BLaER1 (cell line): ENCODE measurements around the gene PTPRM.

Experiments
- H3K27ac ChIP-seq: shearing (Covaris generic); formaldehyde crosslinking; 2 replicates; pipeline ENCODE4 v1.8.1; 2022
- H3K27me3 ChIP-seq: shearing (Covaris generic); formaldehyde crosslinking; 2 replicates; pipeline ENCODE4 v1.8.1; 2022
- H3K36me3 ChIP-seq: shearing (Covaris generic); formaldehyde crosslinking; 2 replicates; pipeline ENCODE4 v1.8.1; 2022
- H3K4me1 ChIP-seq: shearing (Covaris generic); formaldehyde crosslinking; 2 replicates; pipeline ENCODE4 v1.8.1; 2022
- H3K4me2 ChIP-seq: shearing (Covaris generic); formaldehyde crosslinking; 2 replicates; pipeline ENCODE4 v1.8.1; 2022
- H3K4me3 ChIP-seq: shearing (Covaris generic); formaldehyde crosslinking; 2 replicates; pipeline ENCODE4 v1.8.1; 2022
- H3K9ac ChIP-seq: shearing (Covaris generic); formaldehyde crosslinking; 2 replicates; pipeline ENCODE4 v1.8.1; 2022
- H3K9me3 ChIP-seq: shearing (Covaris generic); formaldehyde crosslinking; 2 replicates; pipeline ENCODE4 v1.8.1; 2022
- H4K20me1 ChIP-seq: shearing (Covaris generic); formaldehyde crosslinking; 2 replicates; pipeline ENCODE4 v1.8.1; 2022
- Cebpa-rat ChIP-seq: shearing (Covaris generic); IDR thresholded peaks from 2 replicates; pipeline ENCODE4 v1.8.1; 2022

Gene PTPRM

DNA sequence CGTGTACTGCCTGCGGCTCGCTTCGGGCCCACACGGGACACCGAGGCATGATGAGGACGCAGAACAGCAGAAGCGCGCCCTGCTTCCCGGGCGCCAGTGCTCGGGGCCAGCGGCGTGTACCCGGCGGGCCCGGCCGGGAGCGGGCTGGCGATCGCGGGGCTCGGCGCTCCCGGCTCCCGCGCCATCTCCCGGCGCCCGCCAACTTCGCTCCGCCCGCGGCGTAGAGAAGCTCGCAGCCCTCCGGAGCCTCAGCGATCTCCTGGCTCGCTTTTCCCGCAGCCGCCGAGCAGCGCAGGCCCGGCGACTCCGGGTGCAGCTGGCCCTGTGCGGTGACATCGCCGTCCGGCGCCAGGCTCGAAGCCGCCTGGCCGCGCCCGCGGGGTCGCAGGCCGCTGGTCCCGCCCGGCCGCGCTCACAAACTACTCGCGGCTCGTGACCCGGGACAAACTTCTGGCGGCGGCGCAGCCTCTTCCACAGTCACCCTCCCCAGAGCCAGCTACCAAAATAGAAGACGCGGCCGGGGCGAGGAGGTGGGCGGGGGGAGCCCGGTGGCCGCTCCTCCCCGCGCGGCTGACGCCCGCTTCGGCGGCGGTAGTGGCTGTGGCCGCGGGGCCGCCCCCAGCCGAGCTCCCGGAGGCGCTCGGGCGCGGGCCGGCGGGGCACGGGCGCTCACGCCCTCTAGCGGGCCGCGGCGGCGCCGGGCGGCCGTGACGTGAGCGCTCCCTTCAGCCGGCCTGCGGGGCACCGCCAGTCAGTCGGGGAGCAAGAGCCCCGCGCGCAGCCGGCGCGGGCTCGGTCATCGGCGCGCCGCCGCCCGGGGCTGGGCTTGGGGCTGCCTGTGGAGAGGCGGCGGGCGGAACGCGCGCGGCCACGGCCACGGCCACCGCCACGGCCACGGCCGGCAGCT lies at the start of gene PTPRM:
PTPRM (plus strand) TSS at position 750 of the 907 bp plus-strand sequence. CDS start 503 bp downstream, outside the sequence.
- Histone ChIP-seq H3K4me3 (peak within 1 kb of the TSS; percentile 82), H3K4me2 (peak within 1 kb of the TSS; percentile 98)

DNA sequence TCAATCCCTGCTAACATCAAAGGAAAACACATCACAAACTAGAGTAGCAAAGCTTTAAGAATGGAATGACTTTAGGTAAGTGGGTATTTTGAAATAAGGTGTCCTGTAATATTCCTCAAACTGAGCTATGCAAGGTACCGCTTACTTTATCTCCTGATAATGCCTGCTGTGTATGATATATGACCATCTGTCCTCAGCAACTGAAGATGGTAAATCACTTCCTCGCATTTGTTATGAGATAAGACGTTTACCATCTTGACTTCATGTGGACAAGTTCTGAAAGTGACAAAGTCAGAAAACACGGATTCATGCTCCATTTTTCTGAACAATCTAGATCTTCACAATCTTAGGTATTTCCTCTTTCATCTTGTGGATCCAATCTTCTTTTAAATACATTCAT lies 49.3 kb upstream of the PTPRM start:
- H3K27me3 ChIP-seq = no peaks in the 10 kb centered on the region
- no peak overlapping the region for H3K4me3 ChIP-seq
- H3K9me3 ChIP-seq = no peaks in the 10 kb centered on the region
- H3K9ac ChIP-seq = no peak overlapping the region
- no peaks in the 10 kb centered on the region for H3K36me3 ChIP-seq
- no peak for TF ChIP-seq Cebpa-rat
- H4K20me1 ChIP-seq = no peaks in the 10 kb centered on the region
- no peaks in the 10 kb centered on the region for H3K4me1 ChIP-seq
- no peak overlapping the region for H3K27ac ChIP-seq
- H3K4me2 ChIP-seq = no peak overlapping the region

More for the DNA sequence above, at the start of gene PTPRM:
- H3K27me3 ChIP-seq = peaks cover 62% of the 10 kb centered on the region
- no peak for TF ChIP-seq Cebpa-rat
- H4K20me1 ChIP-seq = peaks cover 17% of the 10 kb centered on the region
- no peak within 1 kb of the TSS for H3K27ac ChIP-seq
- peaks cover 14% of the 10 kb centered on the region; the same call in 1 of the 2 replicates for H3K4me1 ChIP-seq
- H3K9me3 ChIP-seq = no peaks in the 10 kb centered on the region
- H3K36me3 ChIP-seq = no peaks in the 10 kb centered on the region
- H3K9ac ChIP-seq = peak within 1 kb of the TSS; percentile 65

DNA sequence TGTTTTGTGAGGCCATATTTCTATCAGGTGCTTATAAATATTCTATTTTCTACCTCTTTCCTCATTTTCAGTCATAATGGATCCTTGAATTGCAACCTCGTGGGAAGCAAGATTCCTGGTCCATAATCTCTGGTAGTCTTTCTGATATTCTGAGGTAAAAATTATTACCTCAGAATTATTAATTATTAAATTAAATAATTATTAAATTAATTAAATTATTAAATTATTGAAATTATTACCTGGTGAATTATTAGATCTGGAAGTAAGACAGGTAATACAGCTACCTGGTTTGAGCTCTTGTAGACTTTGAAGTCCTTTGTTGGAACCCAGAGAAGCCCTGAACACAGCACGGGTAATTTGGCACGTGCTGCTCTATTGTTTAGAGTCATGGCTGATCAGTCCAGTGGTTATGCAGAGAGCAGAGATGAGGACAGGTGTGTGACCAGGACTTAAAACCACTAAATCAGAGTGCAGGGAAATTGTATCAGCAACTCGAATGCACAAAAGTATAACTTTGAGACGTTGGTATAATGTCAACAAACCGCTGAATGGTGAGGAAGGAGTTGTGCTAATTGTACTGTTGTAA lies 46.8 kb upstream of the PTPRM start:
- Histone ChIP-seq H3K9ac (no peak overlapping the region), H3K9me3 (no peaks in the 10 kb centered on the region), H3K27me3 (no peaks in the 10 kb centered on the region), H3K4me1 (no peaks in the 10 kb centered on the region), H3K4me2 (no peak overlapping the region), H3K27ac (no peak overlapping the region), H3K4me3 (no peak overlapping the region), H4K20me1 (no peaks in the 10 kb centered on the region), H3K36me3 (no peaks in the 10 kb centered on the region)
- no peak for TF ChIP-seq Cebpa-rat

DNA sequence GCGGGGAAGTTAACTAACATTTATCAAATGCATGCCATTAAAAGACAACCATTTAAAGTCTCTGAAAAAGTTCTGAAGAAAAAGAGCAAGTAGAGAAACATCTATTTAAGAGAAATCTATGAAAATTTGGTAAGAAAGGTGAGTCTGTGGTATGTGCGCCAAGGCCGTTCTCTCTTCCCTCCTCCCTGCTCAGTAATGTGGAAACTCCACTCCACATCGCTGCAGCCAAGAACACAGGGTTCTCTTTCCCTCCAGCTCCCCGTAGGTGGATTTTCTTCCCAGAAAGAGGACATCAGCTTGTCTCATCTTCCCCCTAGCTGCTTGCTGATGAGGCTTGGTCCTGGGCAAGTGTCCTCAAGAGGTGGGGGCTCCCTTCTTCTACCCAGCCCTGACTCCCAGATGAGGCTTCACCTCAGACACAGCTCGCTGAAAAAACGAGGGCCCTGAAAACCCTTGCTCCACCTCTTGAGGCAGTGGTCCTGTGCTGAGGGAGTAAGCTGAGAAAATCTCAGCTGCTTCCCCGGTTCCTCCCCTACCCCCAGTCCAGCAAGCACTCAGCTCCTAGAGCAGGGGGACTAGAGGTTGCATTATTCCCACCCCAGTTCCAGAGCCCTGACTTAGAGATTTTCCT lies 45.8 kb upstream of the PTPRM start:
- H3K9ac ChIP-seq = no peak overlapping the region
- H3K4me1 ChIP-seq = no peaks in the 10 kb centered on the region
- H3K27ac ChIP-seq = no peak overlapping the region
- no peaks in the 10 kb centered on the region for H4K20me1 ChIP-seq
- H3K9me3 ChIP-seq = no peaks in the 10 kb centered on the region
- no peaks in the 10 kb centered on the region for H3K27me3 ChIP-seq
- no peak overlapping the region for H3K4me3 ChIP-seq
- no peak overlapping the region for H3K4me2 ChIP-seq
- no peaks in the 10 kb centered on the region for H3K36me3 ChIP-seq
- no peak for TF ChIP-seq Cebpa-rat

DNA sequence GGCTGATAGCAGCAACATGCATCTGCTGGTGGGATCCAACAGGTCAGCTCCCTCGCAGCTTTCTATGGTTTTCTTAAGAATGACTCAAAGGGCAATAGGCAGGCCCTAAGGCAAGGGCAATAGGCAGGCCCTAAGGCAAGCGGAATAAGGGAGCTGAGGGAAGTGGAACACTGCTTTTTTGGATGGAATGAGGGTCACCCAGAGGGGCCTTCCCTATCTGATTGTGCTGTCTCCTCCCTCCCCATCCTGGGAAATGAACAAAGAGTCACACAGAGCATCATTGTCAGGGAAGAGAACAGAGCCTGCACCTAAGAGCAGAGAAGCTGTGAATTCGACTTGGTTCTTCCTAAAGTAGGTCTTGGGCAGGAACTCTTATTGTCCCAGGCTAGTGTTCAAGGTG lies 43.3 kb upstream of the PTPRM start:
- no peak overlapping the region for H3K27ac ChIP-seq

DNA sequence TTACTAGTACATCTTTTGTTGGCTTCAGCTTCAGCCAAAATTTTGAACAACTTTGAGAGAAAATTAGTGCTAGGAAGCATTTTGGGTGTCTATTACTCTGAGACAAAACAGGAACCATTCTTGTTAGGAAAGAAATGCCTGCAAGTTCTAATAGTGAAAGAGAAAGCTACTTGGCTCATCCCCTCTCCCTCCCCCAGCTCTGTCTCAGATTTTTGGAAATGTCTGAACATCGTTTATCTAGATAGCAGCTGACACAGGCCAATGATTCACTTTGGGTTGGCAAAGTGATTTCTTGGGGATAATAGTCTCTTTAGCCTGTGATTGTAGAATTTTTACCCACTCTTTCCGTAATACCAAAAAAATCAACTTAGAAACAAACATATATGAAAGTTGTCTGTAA lies 42.3 kb upstream of the PTPRM start:
- TF ChIP-seq Cebpa-rat = no peak
- H3K4me2 ChIP-seq = no peak overlapping the region
- no peaks in the 10 kb centered on the region for H3K27me3 ChIP-seq
- no peak overlapping the region for H3K27ac ChIP-seq
- H4K20me1 ChIP-seq = no peaks in the 10 kb centered on the region
- no peak overlapping the region for H3K9ac ChIP-seq
- no peaks in the 10 kb centered on the region for H3K4me1 ChIP-seq
- no peaks in the 10 kb centered on the region for H3K9me3 ChIP-seq
- H3K36me3 ChIP-seq = no peaks in the 10 kb centered on the region
- no peak overlapping the region for H3K4me3 ChIP-seq

More for the DNA sequence above, 43.3 kb upstream of the PTPRM start:
- Histone ChIP-seq H3K9ac (no peak overlapping the region), H3K4me2 (no peak overlapping the region), H3K4me1 (no peaks in the 10 kb centered on the region), H4K20me1 (no peaks in the 10 kb centered on the region), H3K9me3 (no peaks in the 10 kb centered on the region), H3K36me3 (no peaks in the 10 kb centered on the region), H3K4me3 (no peak overlapping the region), H3K27me3 (no peaks in the 10 kb centered on the region)
- TF ChIP-seq Cebpa-rat = no peak

DNA sequence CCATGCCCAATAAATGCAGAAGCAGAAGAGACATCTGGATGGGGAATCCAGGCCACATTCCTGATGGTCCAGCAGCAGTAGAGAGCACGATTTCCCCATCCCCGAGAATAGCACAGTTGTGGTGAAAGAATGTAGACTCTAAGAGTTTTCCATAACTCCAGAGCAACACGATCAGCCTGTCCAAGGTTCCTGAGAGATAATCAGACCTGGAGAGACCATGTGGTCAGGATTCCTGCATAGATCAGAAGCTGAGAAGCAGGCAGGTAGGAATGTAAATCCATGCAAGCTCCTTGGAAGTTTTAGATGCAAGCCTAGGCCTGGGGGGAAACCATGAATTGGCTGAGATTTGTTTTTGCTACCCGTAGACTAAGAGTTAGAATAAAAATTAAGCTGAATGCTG lies 34.2 kb upstream of the PTPRM start:
- no peaks in the 10 kb centered on the region for H3K4me1 ChIP-seq
- H3K36me3 ChIP-seq = no peaks in the 10 kb centered on the region
- H3K4me3 ChIP-seq = no peak overlapping the region
- H3K4me2 ChIP-seq = no peak overlapping the region
- H4K20me1 ChIP-seq = no peaks in the 10 kb centered on the region
- H3K27me3 ChIP-seq = no peaks in the 10 kb centered on the region
- no peaks in the 10 kb centered on the region for H3K9me3 ChIP-seq
- no peak overlapping the region for H3K9ac ChIP-seq
- no peak for TF ChIP-seq Cebpa-rat
- no peak overlapping the region for H3K27ac ChIP-seq

DNA sequence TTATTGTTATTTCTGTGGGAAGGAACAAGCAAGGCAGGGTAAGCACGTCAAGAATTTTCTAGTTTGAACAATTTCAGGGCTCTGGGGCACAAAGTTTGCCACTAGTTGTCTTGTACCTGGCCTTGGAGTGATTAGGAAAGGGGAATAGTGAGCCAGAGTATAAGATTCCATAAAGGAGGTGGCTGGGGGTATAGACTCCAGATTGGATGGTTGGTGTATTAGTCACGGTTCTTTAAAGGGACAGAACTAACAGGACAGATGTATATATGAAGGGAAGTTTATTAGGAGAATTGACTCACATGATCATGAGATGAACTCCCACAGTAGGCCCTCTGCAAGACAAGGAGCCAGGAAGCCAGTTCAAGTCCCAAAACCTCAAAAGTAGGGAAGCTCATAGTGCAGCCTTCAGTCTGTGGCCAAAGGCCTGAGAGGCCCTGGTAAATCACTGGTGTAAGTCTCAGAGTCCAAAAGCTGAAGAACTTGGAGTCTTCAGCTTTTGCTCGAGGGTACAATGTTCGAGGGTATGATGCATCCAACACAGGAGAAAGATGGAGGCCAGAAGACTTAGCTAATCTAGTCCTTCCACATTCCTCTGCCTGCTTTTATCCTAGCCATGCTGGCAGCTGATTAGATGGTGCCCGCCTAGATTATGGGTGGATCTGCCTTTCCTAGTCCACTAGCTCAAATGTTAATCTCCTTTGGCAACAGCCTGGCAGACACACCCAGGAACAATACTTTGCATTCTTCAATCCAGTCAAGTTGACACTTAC lies 31.5 kb upstream of the PTPRM start:
- no peaks in the 10 kb centered on the region for H3K27me3 ChIP-seq
- no peak overlapping the region for H3K9ac ChIP-seq
- H4K20me1 ChIP-seq = no peaks in the 10 kb centered on the region
- no peaks in the 10 kb centered on the region for H3K36me3 ChIP-seq
- no peak for TF ChIP-seq Cebpa-rat
- H3K4me2 ChIP-seq = no peak overlapping the region
- H3K9me3 ChIP-seq = no peaks in the 10 kb centered on the region
- H3K27ac ChIP-seq = no peak overlapping the region
- no peaks in the 10 kb centered on the region for H3K4me1 ChIP-seq
- H3K4me3 ChIP-seq = no peak overlapping the region

DNA sequence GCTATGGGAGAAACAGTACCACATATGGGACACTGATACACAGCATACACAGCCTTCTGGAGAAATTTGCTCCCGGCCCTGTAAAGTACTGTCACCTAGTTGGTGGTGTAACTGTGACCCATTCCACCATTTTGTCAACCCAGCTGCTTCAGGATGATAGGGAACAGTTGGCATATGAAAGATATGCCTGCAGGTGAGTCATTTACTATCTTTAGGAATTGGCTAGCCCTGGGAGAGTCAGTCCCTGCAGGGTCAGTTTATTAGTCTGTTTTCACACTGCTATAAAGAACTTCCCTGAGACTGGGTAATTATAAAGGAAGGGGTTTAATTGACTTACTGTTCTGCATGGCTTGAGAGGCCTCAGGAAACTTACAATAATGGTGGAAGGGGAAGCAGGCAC lies 30.0 kb upstream of the PTPRM start:
- Histone ChIP-seq H4K20me1 (no peaks in the 10 kb centered on the region), H3K4me3 (no peak overlapping the region), H3K9me3 (no peaks in the 10 kb centered on the region), H3K27ac (no peak overlapping the region), H3K4me1 (no peaks in the 10 kb centered on the region), H3K9ac (no peak overlapping the region), H3K27me3 (no peaks in the 10 kb centered on the region), H3K4me2 (no peak overlapping the region), H3K36me3 (no peaks in the 10 kb centered on the region)
- TF ChIP-seq Cebpa-rat = no peak
